PFSK-1 (cell line): ENCODE measurements around the gene SCTR.

ENCODE experiments used
- POLR2AphosphoS5 ChIP-seq: IDR thresholded peaks from 2 replicates; pipeline ENCODE4 v1.6.1; 2012; ENCODE audit warnings: low read depth, mild to moderate bottlenecking, control low read depth, low read length, moderate library complexity
- TAF1 ChIP-seq: IDR thresholded peaks from 2 replicates; pipeline ENCODE4 v1.6.1; 2012; ENCODE audit warnings: low read length, control low read depth, borderline replicate concordance; ENCODE audit not compliant: insufficient read depth
- TF ChIP-seq, protein P1 (sequence below), 2 experiments: IDR thresholded peaks; 2 replicates each; pipeline versions ENCODE4 v1.6.1 to v1.8.0; 2011 to 2012; ENCODE audit warnings: low read depth in 2 of 2, low read length in 2 of 2, control low read depth in 1 of 2, inconsistent platforms in 1 of 2, mild to moderate bottlenecking in 1 of 2, moderate library complexity in 1 of 2; ENCODE audit not compliant: insufficient read depth in 1 of 2

- TF ChIP-seq POLR2AphosphoS5 (no peak), TAF1 (no peak)
- TF ChIP-seq, protein P1, sequence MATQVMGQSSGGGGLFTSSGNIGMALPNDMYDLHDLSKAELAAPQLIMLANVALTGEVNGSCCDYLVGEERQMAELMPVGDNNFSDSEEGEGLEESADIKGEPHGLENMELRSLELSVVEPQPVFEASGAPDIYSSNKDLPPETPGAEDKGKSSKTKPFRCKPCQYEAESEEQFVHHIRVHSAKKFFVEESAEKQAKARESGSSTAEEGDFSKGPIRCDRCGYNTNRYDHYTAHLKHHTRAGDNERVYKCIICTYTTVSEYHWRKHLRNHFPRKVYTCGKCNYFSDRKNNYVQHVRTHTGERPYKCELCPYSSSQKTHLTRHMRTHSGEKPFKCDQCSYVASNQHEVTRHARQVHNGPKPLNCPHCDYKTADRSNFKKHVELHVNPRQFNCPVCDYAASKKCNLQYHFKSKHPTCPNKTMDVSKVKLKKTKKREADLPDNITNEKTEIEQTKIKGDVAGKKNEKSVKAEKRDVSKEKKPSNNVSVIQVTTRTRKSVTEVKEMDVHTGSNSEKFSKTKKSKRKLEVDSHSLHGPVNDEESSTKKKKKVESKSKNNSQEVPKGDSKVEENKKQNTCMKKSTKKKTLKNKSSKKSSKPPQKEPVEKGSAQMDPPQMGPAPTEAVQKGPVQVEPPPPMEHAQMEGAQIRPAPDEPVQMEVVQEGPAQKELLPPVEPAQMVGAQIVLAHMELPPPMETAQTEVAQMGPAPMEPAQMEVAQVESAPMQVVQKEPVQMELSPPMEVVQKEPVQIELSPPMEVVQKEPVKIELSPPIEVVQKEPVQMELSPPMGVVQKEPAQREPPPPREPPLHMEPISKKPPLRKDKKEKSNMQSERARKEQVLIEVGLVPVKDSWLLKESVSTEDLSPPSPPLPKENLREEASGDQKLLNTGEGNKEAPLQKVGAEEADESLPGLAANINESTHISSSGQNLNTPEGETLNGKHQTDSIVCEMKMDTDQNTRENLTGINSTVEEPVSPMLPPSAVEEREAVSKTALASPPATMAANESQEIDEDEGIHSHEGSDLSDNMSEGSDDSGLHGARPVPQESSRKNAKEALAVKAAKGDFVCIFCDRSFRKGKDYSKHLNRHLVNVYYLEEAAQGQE (IDR thresholded peaks at IDR 0.05; ENCODE audit: insufficient read depth in 1 of 2, low read depth in 2 of 2, low read length in 2 of 2) = no peak
Observed at GRCh38 chr2:119550346-119550745, 26.1 kb upstream of the SCTR start.
